GM18909 (cell line): ENCODE data around the gene CHST1.

Experiments used
- ATAC-seq: cut with Tn5 transposase; IDR thresholded peaks from one replicate; pipeline ENCODE4 v1.9.1; 2021; ENCODE audit warnings: mild to moderate bottlenecking; ENCODE audit not compliant: unreplicated experiment, poor library complexity

The CHST1 gene

GRCh38 chr11:45675646-45676045 lies 10.2 kb upstream of the CHST1 start:
- no peak for ATAC-seq

GRCh38 chr11:45674481-45675190 lies 9.2 kb upstream of the CHST1 start:
- no peak for ATAC-seq

GRCh38 chr11:45673441-45673840 lies 8.0 kb upstream of the CHST1 start:
- no peak for ATAC-seq

GRCh38 chr11:45672593-45672992 lies 7.2 kb upstream of the CHST1 start:
- ATAC-seq: no peak

GRCh38 chr11:45671246-45672171 lies 6.1 kb upstream of the CHST1 start:
- ATAC-seq: no peak

GRCh38 chr11:45670386-45671135 lies 5.1 kb upstream of the CHST1 start:
- ATAC-seq: no peak

- ATAC-seq: no peak
Measured at GRCh38 chr11:45669956-45670355, 4.5 kb upstream of the CHST1 start.

GRCh38 chr11:45669146-45669545 lies 3.7 kb upstream of the CHST1 start:
- ATAC-seq: no peak

- ATAC-seq: no peak
Measured at GRCh38 chr11:45667929-45668680, 2.7 kb upstream of the CHST1 start.

GRCh38 chr11:45666648-45667642 lies 1.5 kb upstream of the CHST1 start:
- ATAC-seq: no peak

- no peak for ATAC-seq
Measured at GRCh38 chr11:45665933-45666647, 668 bp upstream of the CHST1 start.

GRCh38 chr11:45664376-45665205 lies 831 bp downstream of the CHST1 start:
- ATAC-seq: no peak

GRCh38 chr11:45663486-45664375 lies 1.7 kb downstream of the CHST1 start:
- no peak for ATAC-seq

- ATAC-seq: no peak
Measured at GRCh38 chr11:45662665-45663485, 2.5 kb downstream of the CHST1 start.

- no peak for ATAC-seq
Measured at GRCh38 chr11:45662096-45662664, 3.2 kb downstream of the CHST1 start.
